ENCODE data around the gene HIPK2.

DNA sequence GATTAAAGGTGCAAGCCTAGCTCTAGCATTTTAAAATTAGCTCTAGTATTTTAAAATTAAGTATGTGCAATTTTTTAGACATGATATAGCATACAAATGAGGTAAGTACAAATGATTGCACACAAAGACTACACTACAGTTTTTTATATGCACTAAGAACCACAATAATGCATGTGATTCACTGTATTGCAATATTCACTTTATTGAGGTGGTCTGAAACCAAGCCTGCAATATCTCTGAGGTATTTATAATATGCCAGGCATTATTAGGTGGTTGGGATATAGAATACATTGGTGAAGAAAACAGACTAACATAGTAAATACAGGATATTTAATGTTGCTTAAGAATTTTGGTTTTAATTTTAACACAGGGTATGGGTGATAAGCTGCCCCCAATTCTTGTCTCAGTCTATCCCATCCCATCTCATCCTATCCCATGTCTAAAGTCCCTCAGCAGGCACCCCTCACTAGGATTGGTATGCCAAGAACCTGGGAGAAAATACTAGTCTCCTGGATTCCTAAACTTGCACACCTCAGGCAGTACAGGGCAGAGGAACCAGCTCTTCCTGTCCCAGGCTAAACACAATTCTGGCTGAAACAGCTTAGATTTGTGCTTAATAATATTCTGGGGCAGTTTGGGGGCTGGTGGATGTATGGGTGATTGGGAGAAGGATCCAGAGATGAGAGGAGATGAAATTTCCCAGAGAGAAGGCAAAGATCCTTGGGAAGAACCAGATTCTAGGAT lies 90.4 kb downstream of the HIPK2 start:
- TF ChIP-seq, protein P1, sequence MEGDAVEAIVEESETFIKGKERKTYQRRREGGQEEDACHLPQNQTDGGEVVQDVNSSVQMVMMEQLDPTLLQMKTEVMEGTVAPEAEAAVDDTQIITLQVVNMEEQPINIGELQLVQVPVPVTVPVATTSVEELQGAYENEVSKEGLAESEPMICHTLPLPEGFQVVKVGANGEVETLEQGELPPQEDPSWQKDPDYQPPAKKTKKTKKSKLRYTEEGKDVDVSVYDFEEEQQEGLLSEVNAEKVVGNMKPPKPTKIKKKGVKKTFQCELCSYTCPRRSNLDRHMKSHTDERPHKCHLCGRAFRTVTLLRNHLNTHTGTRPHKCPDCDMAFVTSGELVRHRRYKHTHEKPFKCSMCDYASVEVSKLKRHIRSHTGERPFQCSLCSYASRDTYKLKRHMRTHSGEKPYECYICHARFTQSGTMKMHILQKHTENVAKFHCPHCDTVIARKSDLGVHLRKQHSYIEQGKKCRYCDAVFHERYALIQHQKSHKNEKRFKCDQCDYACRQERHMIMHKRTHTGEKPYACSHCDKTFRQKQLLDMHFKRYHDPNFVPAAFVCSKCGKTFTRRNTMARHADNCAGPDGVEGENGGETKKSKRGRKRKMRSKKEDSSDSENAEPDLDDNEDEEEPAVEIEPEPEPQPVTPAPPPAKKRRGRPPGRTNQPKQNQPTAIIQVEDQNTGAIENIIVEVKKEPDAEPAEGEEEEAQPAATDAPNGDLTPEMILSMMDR (IDR thresholded peaks at IDR 0.05): no peak
- TF ChIP-seq POLR2A (IDR thresholded peaks at IDR 0.05): no peak
